Measurements from ENCODE around the gene TNNI2. TPM values are rescaled to one million over a fixed set of nuclear protein-coding genes. Genes with fewer than 3 reads are reported as not detected.

Gene TNNI2
- total RNA-seq, 1 donor from 2014 or later, result 73.7 TPM

DNA sequence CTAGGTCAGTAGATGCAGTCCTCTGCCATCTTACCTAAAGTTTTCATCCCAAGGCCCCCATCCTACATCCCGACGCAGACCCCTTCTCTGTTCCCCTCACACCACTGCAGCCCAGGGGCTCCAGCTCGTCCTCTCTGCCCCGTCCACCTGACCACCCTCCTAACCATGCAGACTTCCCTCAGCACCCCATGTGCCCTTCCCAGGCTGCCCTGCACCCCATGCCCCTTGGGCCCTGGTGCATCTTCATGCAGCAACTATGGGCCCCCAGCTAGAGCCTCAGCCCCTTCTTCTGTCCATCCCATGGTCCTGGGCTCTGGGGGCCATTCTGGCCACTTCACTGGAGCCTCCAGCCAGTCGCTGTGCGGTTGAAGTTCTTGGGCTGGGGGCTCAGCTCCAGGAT, 50.0 kb downstream of the TNNI2 start:
- DNase-seq (ENCODE audit: low spot score), result no peak

DNA sequence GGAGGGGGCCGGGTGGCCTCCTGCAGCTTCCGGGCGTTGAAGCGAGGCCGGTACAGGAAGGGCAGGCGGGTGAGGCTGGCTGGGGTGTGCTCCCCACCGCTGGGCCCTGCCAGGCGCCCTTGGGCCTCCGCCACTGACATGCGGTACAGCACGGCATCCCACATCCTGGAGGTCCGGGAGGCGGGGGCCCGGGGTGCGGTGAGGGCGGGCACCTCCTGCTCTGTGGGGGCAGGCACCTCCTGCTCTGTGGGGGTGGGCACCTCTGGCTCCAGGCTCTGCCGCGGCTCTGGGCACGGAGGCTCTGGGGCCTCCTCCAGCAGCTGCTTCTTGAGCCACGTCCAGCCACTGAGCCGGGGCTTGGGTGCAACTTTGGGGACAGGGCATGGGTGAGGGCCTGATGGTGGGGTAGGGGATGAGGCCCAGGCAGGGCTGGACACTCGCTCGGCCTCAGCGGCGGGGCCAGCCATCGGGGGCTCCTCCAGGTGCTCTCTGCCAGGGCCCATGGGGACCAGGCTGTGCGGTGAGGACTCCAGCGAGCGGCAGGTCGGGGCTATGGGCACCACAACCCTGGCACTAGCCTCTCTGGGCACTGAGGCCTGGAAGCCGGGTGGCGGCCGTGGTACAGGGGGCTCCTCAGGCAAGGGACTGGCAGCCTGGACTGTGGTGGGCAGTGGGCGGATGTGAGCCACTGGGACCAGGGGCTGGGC, 50.6 kb downstream of the TNNI2 start:
- DNase-seq (ENCODE audit: low spot score), result peak; percentile 51

DNA sequence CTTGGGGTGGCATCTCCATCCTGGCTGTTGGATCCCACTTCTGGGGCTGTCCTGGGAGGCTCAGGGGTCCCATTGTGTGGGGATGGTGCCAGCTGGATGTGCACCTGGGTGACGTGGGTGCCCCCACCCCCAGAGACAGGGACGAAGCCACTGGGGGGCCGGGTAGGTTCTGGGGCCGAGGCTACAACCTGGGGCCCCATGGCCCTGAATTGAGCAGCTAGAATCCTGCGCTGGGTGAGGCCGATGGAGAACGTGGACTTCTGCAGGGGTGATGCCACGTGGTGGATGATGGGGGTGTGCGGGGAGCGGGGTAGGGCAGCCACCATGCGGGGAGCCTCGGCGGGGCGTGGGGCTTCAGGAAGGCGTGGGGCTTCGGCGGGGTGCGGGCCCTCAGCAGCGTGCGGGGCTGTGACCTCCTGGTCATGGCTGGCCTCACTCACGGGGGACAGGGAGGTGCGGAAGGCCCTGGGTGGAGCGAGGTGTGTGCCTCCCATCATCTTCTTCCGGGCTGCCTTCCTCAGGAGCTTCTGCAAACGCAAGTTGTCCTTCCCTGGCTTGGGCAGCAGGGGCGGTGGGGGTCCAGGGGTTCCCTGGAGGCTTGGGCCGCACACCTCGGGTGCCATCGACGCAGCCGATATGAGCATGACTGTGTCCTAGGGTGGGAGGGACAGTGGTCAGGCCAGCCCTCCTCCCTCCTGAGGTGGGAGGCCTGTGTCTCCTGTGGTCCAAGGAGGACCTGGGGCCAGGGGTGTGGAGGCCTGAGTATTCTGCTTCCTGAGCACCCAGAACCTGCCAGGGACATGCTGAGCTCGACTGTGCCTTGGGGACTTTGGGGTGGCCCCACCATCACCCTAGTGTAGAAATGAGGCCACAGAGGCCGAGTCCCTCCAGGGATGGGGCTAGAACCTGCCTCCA, 51.4 kb downstream of the TNNI2 start:
- no peak for DNase-seq (ENCODE audit: low spot score)

Other genes with a start within 250 kb of the TNNI2 start
- gene KRTAP5-2, start 240.7 kb upstream of the TNNI2 start, total RNA-seq, result 0.26 TPM
- not detected for gene KRTAP5-3, start 230.5 kb upstream of the TNNI2 start, total RNA-seq
- gene KRTAP5-4, start 216.8 kb upstream of the TNNI2 start, total RNA-seq, result not detected
- gene KRTAP5-5, start 209.2 kb upstream of the TNNI2 start, total RNA-seq, result 1.6 TPM
- not detected for gene KRTAP5-6, start 141.8 kb upstream of the TNNI2 start, total RNA-seq
- gene IFITM10, start 88.4 kb upstream of the TNNI2 start, total RNA-seq, result 13.9 TPM
- gene CTSD, start 75.1 kb upstream of the TNNI2 start, total RNA-seq, result 2,163 TPM
- 218 TPM for gene SYT8, start 4.0 kb upstream of the TNNI2 start, total RNA-seq
- 43.1 TPM for gene LSP1, start 14.1 kb downstream of the TNNI2 start, total RNA-seq
- not detected for gene PRR33, start 52.9 kb downstream of the TNNI2 start, total RNA-seq
- gene TNNT3, start 80.7 kb downstream of the TNNI2 start, total RNA-seq, result 1.5 TPM
- gene MRPL23, start 108.4 kb downstream of the TNNI2 start, total RNA-seq, result 54.8 TPM
- gene H19, start 158.9 kb downstream of the TNNI2 start, total RNA-seq, result 67.3 TPM

All from mucosa of gallbladder (tissue), 1 donor.